SK-N-SH (cell line): Measurements from ENCODE around the gene CRYZL1.

ENCODE experiments used
- CTCF ChIP-seq: fragments of 200-600 bp; sonication (generic); IDR thresholded peaks from 2 replicates; pipeline ENCODE4 v1.6.1; 2017; ENCODE audit warnings: antibody characterized with exemption, mild to moderate bottlenecking, moderate library complexity
- ELF1 ChIP-seq: IDR thresholded peaks from 2 replicates; pipeline ENCODE4 v1.4.0; 2012
- EZH2phosphoT487 ChIP-seq: fragments of 200-600 bp; sonication (generic); IDR thresholded peaks from 2 replicates; pipeline ENCODE4 v1.6.1; 2017; ENCODE audit warnings: low read depth, mixed run types, mild to moderate bottlenecking, antibody characterized with exemption, moderate library complexity, borderline replicate concordance
- FOSL2 ChIP-seq: IDR thresholded peaks from 2 replicates; pipeline ENCODE4 v1.4.0; 2012; ENCODE audit warnings: low read depth, mild to moderate bottlenecking, moderate library complexity, borderline replicate concordance
- MAX ChIP-seq: IDR thresholded peaks from 2 replicates; pipeline ENCODE4 v1.4.0; 2012; ENCODE audit warnings: low read depth
- NRF1 ChIP-seq: IDR thresholded peaks from 2 replicates; pipeline ENCODE4 v1.6.1; 2012; ENCODE audit warnings: low read depth, mild to moderate bottlenecking, low read length
- REST ChIP-seq: IDR thresholded peaks from 2 replicates; pipeline ENCODE4 v1.6.1; 2012; ENCODE audit warnings: mild to moderate bottlenecking, low read depth, low read length, moderate library complexity
- SIN3A ChIP-seq: IDR thresholded peaks from 2 replicates; pipeline ENCODE4 v1.6.1; 2012; ENCODE audit warnings: low read depth, mild to moderate bottlenecking, low read length, moderate library complexity, borderline replicate concordance
- USF1 ChIP-seq: IDR thresholded peaks from 2 replicates; pipeline ENCODE4 v1.4.0; 2012; ENCODE audit warnings: low read depth, borderline replicate concordance
- USF2 ChIP-seq: fragments of 150-350 bp; IDR thresholded peaks from 2 replicates; pipeline ENCODE4 v1.6.1; 2017; ENCODE audit warnings: antibody characterized with exemption, low read length, low read depth, borderline replicate concordance

- TF ChIP-seq EZH2phosphoT487, result no peak
- no peak for TF ChIP-seq CTCF
- TF ChIP-seq SIN3A, result no peak
- TF ChIP-seq USF1, result no peak
- TF ChIP-seq USF2, result no peak
- TF ChIP-seq ELF1, result no peak
- TF ChIP-seq NRF1, result no peak
- TF ChIP-seq MAX, result no peak
- TF ChIP-seq FOSL2, result no peak
- no peak for TF ChIP-seq REST
Measured at GRCh38 chr21:33647587-33647986, 6.0 kb upstream of the CRYZL1 start.
